Uterus (tissue), 2 donors: ENCODE data around the gene EMX2.

Experiments used
- POLR2A ChIP-seq, 2 donors: fragments of 450-650 bp; IDR thresholded peaks; one replicate each; pipeline ENCODE4 v1.6.1; 2016; ENCODE audit warnings: antibody characterized with exemption in 2 of 2, mild to moderate bottlenecking in 1 of 2, moderate library complexity in 1 of 2
- TF ChIP-seq, protein P1 (sequence below), 4 experiments: fragments of 200-600 bp in 2 of 4; fragments of 450-650 bp in 2 of 4; sonication (generic) in 2 of 4; IDR thresholded peaks; one replicate each; pipeline ENCODE4 v1.5.1; 2016 to 2019; ENCODE audit warnings: antibody characterized with exemption in 4 of 4, mild to moderate bottlenecking in 2 of 4, moderate library complexity in 1 of 4

DNA sequence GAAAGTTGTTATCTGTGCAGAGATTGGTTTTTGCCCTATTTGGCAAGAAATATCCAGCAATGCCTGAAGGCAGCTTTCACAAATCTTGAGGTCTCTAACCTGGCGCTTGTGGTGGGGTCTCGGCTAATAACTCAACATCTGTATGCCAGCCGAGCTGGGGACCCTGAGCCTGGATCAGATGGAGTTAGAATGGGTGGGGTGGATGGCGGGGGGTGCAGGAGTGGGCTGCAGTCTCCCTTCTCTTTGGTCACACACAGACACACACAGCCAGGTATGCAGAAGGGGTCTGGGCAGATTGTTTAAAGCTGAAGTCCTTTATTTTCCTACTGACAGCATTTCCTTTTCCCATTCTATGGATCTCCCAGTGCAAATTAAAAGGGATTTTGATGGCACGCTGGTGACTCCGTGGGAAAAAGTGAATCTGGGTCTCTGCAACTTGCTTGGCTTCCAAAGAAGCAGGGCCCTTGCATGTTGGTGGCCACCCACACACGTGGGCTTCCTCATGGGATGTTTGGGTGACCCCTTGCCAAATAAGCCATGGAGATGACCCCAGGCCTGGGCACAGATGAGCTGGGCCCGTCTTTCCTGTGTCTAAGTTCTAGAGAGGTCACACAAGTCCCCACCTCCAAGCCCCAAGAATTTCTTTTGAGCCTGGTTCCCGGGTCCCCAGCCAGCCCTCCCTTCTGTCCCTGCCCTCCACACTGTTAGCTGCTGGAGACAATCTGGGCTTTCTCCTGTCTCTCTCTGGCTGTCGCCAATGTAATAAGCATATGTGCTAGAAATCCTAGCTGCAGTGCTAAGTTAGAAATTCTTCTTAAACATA is 39.9 kb upstream of the EMX2 start:
- no peak for TF ChIP-seq POLR2A (IDR thresholded peaks at IDR 0.05)
- TF ChIP-seq, protein P1, sequence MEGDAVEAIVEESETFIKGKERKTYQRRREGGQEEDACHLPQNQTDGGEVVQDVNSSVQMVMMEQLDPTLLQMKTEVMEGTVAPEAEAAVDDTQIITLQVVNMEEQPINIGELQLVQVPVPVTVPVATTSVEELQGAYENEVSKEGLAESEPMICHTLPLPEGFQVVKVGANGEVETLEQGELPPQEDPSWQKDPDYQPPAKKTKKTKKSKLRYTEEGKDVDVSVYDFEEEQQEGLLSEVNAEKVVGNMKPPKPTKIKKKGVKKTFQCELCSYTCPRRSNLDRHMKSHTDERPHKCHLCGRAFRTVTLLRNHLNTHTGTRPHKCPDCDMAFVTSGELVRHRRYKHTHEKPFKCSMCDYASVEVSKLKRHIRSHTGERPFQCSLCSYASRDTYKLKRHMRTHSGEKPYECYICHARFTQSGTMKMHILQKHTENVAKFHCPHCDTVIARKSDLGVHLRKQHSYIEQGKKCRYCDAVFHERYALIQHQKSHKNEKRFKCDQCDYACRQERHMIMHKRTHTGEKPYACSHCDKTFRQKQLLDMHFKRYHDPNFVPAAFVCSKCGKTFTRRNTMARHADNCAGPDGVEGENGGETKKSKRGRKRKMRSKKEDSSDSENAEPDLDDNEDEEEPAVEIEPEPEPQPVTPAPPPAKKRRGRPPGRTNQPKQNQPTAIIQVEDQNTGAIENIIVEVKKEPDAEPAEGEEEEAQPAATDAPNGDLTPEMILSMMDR (IDR thresholded peaks at IDR 0.05), result no peak
